A549 (cell line): Measurements from ENCODE around the gene SURF6.

Experiments
- ATOH8 ChIP-seq: fragments of 250-450 bp; sonication (Bioruptor Pico); IDR thresholded peaks from 2 replicates; pipeline ENCODE4 v1.5.0; 2020; ENCODE audit warnings: low read depth, mild to moderate bottlenecking, moderate library complexity
- CTCF ChIP-seq: fragments of >200 bp; sonication (Bioruptor Twin); formaldehyde crosslinking; IDR thresholded peaks from 3 replicates; pipeline ENCODE4 v1.5.1; 2016
- EP300 ChIP-seq, 2 experiments: fragments of >200 bp; sonication (Bioruptor Twin); formaldehyde crosslinking; IDR thresholded peaks; 2 replicates in 1 of 2; 3 replicates in 1 of 2; pipeline ENCODE4 v1.6.1; 2016 to 2017
- ESRRA ChIP-seq: fragments of 150-350 bp; IDR thresholded peaks from 2 replicates; pipeline ENCODE4 v1.6.1; 2014; ENCODE audit warnings: mild to moderate bottlenecking, low read length, borderline replicate concordance
- JUN ChIP-seq, 2 experiments: fragments of >200 bp; sonication (Bioruptor Twin); formaldehyde crosslinking; IDR thresholded peaks; 2 replicates in 1 of 2; 3 replicates in 1 of 2; pipeline ENCODE4 v1.6.1; 2016 to 2017
- MAX ChIP-seq: IDR thresholded peaks from 2 replicates; pipeline ENCODE4 v1.6.1; 2012
- NR3C1 ChIP-seq: fragments of >200 bp; sonication (Bioruptor Twin); formaldehyde crosslinking; IDR thresholded peaks from 3 replicates; pipeline ENCODE4 v1.6.1; 2017
- PBX3 ChIP-seq: IDR thresholded peaks from 2 replicates; pipeline ENCODE4 v1.6.1; 2012
- POLR2AphosphoS2 ChIP-seq: conservative IDR thresholded peaks from 2 replicates; pipeline ENCODE4 v1.6.1; 2012; ENCODE audit warnings: low read length, improper control_type of control experiment, inconsistent platforms
- RAD21 ChIP-seq, 2 experiments: fragments of >200 bp in 1 of 2; sonication (Bioruptor Twin) in 1 of 2; formaldehyde crosslinking in 1 of 2; IDR thresholded peaks in 1 of 2; conservative IDR thresholded peaks in 1 of 2; 2 replicates in 1 of 2; 3 replicates in 1 of 2; pipeline ENCODE4 v1.6.1; 2012 to 2018; ENCODE audit warnings: inconsistent platforms in 1 of 2
- REST ChIP-seq: fragments of 200-600 bp; sonication (generic); IDR thresholded peaks from 2 replicates; pipeline ENCODE4 v1.6.1; 2016; ENCODE audit warnings: antibody characterized with exemption, mild to moderate bottlenecking, moderate library complexity
- RNF2 ChIP-seq: fragments of 200-600 bp; sonication (generic); IDR thresholded peaks from 2 replicates; pipeline ENCODE4 v1.6.1; 2016; ENCODE audit warnings: low read depth, mild to moderate bottlenecking, antibody characterized with exemption, moderate library complexity, borderline replicate concordance
- ZNF302 ChIP-seq: fragments of 250-450 bp; sonication (Bioruptor Pico); IDR thresholded peaks from 2 replicates; pipeline ENCODE4 v1.9.0; 2021; ENCODE audit warnings: inconsistent platforms, mild to moderate bottlenecking, moderate library complexity
- ZSCAN20 ChIP-seq: fragments of 250-450 bp; sonication (Bioruptor Pico); IDR thresholded peaks from 2 replicates; pipeline ENCODE4 v1.8.0; 2022; ENCODE audit warnings: mild to moderate bottlenecking, moderate library complexity

GRCh38 chr9:133349965-133350616 is 14.1 kb upstream of the SURF6 start:
- no peak for TF ChIP-seq ZSCAN20 (CRISPR knock-in tag)
- TF ChIP-seq ESRRA = no peak
- TF ChIP-seq POLR2AphosphoS2 = no peak
- TF ChIP-seq CTCF = no peak
- no peak for TF ChIP-seq ATOH8 (CRISPR knock-in tag)
- no peak for TF ChIP-seq RAD21 (conservative IDR thresholded peaks at IDR 0.05 in 1 of 2, IDR thresholded peaks at IDR 0.05 in 1 of 2)
- TF ChIP-seq RNF2 = no peak
- TF ChIP-seq EP300 (IDR thresholded peaks at IDR 0.05) = no peak
- TF ChIP-seq JUN (IDR thresholded peaks at IDR 0.05) = no peak
- no peak for TF ChIP-seq NR3C1
- no peak for TF ChIP-seq REST
- TF ChIP-seq ZNF302 (CRISPR knock-in tag) = no peak
- TF ChIP-seq PBX3 = no peak
- TF ChIP-seq MAX = no peak
